K562 (cell line): ENCODE measurements around the gene A4GNT. TPM values are rescaled to one million over a fixed set of nuclear protein-coding genes. Genes with fewer than 3 reads are reported as not detected.

Experiments
- E2F4 ChIP-seq: sonication (generic); formaldehyde crosslinking; IDR thresholded peaks from 2 replicates; pipeline ENCODE4 v1.8.0; 2022; ENCODE audit warnings: mild to moderate bottlenecking, low read depth, missing genetic modification reagents
- FOXO4 ChIP-seq: fragments of 450-650 bp; formaldehyde crosslinking; IDR thresholded peaks from 2 replicates; pipeline ENCODE4 v1.4.0; 2020; ENCODE audit warnings: mild to moderate bottlenecking, moderate library complexity
- GABPB2 ChIP-seq: fragments of 250-450 bp; sonication (Bioruptor Pico); conservative IDR thresholded peaks from 2 replicates; pipeline ENCODE4 v1.5.1; 2021; ENCODE audit warnings: mild to moderate bottlenecking
- HNRNPLL ChIP-seq: fragments of 200-400 bp; formaldehyde crosslinking; IDR thresholded peaks from 2 replicates; pipeline ENCODE4 v1.6.1; 2017; ENCODE audit warnings: low read length, low read depth, mild to moderate bottlenecking; ENCODE audit not compliant: poor library complexity, severe bottlenecking
- LCOR ChIP-seq: sonication (generic); formaldehyde crosslinking; IDR thresholded peaks from 2 replicates; pipeline ENCODE4 v1.8.0; 2022; ENCODE audit warnings: mild to moderate bottlenecking, missing genetic modification reagents
- MIER1 ChIP-seq: fragments of 450-650 bp; IDR thresholded peaks from 2 replicates; pipeline ENCODE4 v1.6.1; 2016; ENCODE audit warnings: antibody characterized with exemption, mild to moderate bottlenecking, low read depth
- PBX2 ChIP-seq, 2 experiments: IDR thresholded peaks in 1 of 2; conservative IDR thresholded peaks in 1 of 2; 2 replicates each; pipeline ENCODE4 v1.6.1; 2016; ENCODE audit warnings: low read depth in 2 of 2, mild to moderate bottlenecking in 1 of 2, missing compliant biosample characterization in 1 of 2, missing genetic modification characterization in 1 of 2, moderate library complexity in 1 of 2
- PURB ChIP-seq: sonication (generic); formaldehyde crosslinking; IDR thresholded peaks from 2 replicates; pipeline ENCODE4 v1.9.0; 2021; ENCODE audit warnings: low read depth, mild to moderate bottlenecking, missing genetic modification reagents
- TAF7 ChIP-seq: fragments of 450-650 bp; IDR thresholded peaks from 2 replicates; pipeline ENCODE4 v1.6.1; 2016; ENCODE audit warnings: missing genetic modification characterization, missing compliant biosample characterization
- ZNF398 ChIP-seq: fragments of 250-450 bp; sonication (Bioruptor Pico); IDR thresholded peaks from 2 replicates; pipeline ENCODE4 v1.8.0; 2021; ENCODE audit warnings: moderate library complexity, mild to moderate bottlenecking, inconsistent platforms
- ZNF699 ChIP-seq: fragments of 250-450 bp; sonication (Bioruptor Pico); IDR thresholded peaks from 2 replicates; pipeline ENCODE4 v1.8.0; 2021; ENCODE audit warnings: mild to moderate bottlenecking, moderate library complexity; ENCODE audit not compliant: insufficient replicate concordance
- polyA plus RNA-seq, 8 experiments: library from polyadenylated mRNA; depleted of rRNA in 4 of 8; stranded (reverse) in 5 of 8; unstranded in 3 of 8; fragments of >200 nt; fragmentation: Nextera tagmentation in 2 of 8; fragmentation: Illumina TruSeq in 1 of 8; extraction: Ambion mirVana in 2 of 8; extraction: Trizol in 1 of 8; gene quantifications; 2 replicates each; pipeline versions ENCODE4 v1.2.1 to v1.2.3, GENCODE V29; 2011 to 2014; ENCODE audit warnings: inconsistent platforms in 1 of 8, missing spikeins in 1 of 8
- total RNA-seq, 7 experiments: library from RNA; depleted of rRNA in 6 of 7; stranded (reverse); fragments of >200 nt in 6 of 7; fragmentation: Illumina TruSeq in 2 of 7; extraction: Trizol in 2 of 7; gene quantifications; 2 replicates each; pipeline versions ENCODE4 v1.2.1 to v1.2.3, GENCODE V29; 2011 to 2021; ENCODE audit warnings: low replicate concordance in 1 of 7

The A4GNT gene
- total and polyA plus RNA-seq, 9 of the 15 experiments (the other 6 are each of a cell fraction or from before 2014, with no cell fraction given): not detected

- TF ChIP-seq PBX2 (CRISPR knock-in tag; IDR thresholded peaks at IDR 0.05; ENCODE audit: low read depth): no peak
- TF ChIP-seq PBX2 (tag; conservative IDR thresholded peaks at IDR 0.05; ENCODE audit: low read depth): no peak
- 0 out of 2 replicates have a peak, but pooled peaks have one; percentile 33 for TF ChIP-seq LCOR (CRISPR knock-in tag)
- no peak for TF ChIP-seq MIER1
- TF ChIP-seq ZNF699 (CRISPR knock-in tag): no peak
- no peak for TF ChIP-seq GABPB2 (CRISPR knock-in tag)
- peak; percentile 74; the same call in 1 of the 2 replicates for TF ChIP-seq TAF7 (tag)
- no peak for TF ChIP-seq ZNF398 (CRISPR knock-in tag)
- peak; percentile 56 for TF ChIP-seq HNRNPLL
- TF ChIP-seq E2F4: no peak
- TF ChIP-seq FOXO4: no peak
- TF ChIP-seq PURB (CRISPR knock-in tag): no peak
Observed at GRCh38 chr3:138174421-138175131, 42.4 kb upstream of the A4GNT start, which contains the start of gene DBR1 (continued).
